ENCODE data around the gene JUN.

- TF ChIP-seq POLR2A (IDR thresholded peaks at IDR 0.05; ENCODE audit: low read length) (no peak), GATA1 (IDR thresholded peaks at IDR 0.05; ENCODE audit: low read depth, low read length) (no peak)
These were observed 30.4 kb downstream of the JUN start for GRCh38 chr1:58753431-58753866.
